Upper lobe of left lung (tissue), 4 donors: ENCODE measurements around the gene HVCN1.

Experiments used
- EP300 ChIP-seq, 4 donors: sonication (generic); formaldehyde crosslinking; IDR thresholded peaks; one replicate each; pipeline ENCODE4 v1.5.1; 2017; ENCODE audit warnings: antibody characterized with exemption in 4 of 4, control low read depth in 2 of 4
- POLR2A ChIP-seq, 4 donors: fragments of 450-650 bp; IDR thresholded peaks; one replicate each; pipeline ENCODE4 v1.5.1; 2016 to 2017; ENCODE audit warnings: antibody characterized with exemption in 4 of 4, mild to moderate bottlenecking in 2 of 4
- POLR2AphosphoS5 ChIP-seq, 2 donors: sonication (generic); formaldehyde crosslinking; IDR thresholded peaks; one replicate each; pipeline ENCODE4 v1.5.1; 2017; ENCODE audit warnings: antibody characterized with exemption in 2 of 2
- TF ChIP-seq, protein P1 (sequence below), 6 experiments: fragments of 450-650 bp in 4 of 6; fragments of 200-600 bp in 2 of 6; sonication (generic) in 2 of 6; IDR thresholded peaks; one replicate each; pipeline ENCODE4 v1.5.1; 2016 to 2019; ENCODE audit warnings: antibody characterized with exemption in 6 of 6

DNA sequence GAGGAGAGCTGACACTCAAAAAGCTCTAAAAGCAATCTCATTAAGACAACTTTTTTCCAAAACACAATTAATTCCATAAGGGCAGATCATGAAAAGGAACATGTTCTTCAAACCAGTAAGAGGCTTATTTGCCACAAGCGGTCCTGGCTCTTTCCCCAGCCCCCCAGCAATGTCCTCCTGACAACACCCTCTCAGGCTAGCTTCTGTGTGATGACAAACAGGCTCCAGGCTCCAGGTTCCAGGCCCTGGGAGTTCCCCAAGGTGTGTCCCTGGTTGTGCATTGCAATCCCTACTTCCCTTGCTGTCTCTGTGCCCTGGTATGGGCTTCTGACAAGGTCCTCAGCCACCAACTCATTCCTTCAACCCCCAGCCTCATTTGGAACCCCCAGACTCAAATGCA, 8.9 kb downstream of the HVCN1 start:
- TF ChIP-seq POLR2AphosphoS5 (IDR thresholded peaks at IDR 0.05), result no peak
- TF ChIP-seq, protein P1, sequence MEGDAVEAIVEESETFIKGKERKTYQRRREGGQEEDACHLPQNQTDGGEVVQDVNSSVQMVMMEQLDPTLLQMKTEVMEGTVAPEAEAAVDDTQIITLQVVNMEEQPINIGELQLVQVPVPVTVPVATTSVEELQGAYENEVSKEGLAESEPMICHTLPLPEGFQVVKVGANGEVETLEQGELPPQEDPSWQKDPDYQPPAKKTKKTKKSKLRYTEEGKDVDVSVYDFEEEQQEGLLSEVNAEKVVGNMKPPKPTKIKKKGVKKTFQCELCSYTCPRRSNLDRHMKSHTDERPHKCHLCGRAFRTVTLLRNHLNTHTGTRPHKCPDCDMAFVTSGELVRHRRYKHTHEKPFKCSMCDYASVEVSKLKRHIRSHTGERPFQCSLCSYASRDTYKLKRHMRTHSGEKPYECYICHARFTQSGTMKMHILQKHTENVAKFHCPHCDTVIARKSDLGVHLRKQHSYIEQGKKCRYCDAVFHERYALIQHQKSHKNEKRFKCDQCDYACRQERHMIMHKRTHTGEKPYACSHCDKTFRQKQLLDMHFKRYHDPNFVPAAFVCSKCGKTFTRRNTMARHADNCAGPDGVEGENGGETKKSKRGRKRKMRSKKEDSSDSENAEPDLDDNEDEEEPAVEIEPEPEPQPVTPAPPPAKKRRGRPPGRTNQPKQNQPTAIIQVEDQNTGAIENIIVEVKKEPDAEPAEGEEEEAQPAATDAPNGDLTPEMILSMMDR (IDR thresholded peaks at IDR 0.05), result no peak
- TF ChIP-seq POLR2A (IDR thresholded peaks at IDR 0.05), result no peak
- TF ChIP-seq EP300 (IDR thresholded peaks at IDR 0.05), result no peak
